Brain microvascular endothelial cell (primary cell): ENCODE data around the gene NOL9.
"Not testable (repeated sequence)": the region's sequence is repeated elsewhere in the genome, so short reads cannot be mapped to it uniquely, and the experiment has no call there.

Experiments
- DNase-seq: peaks from one replicate; pipeline ENCODE4 v3.0.0-alpha.2; 2020
- H3K27ac ChIP-seq: fragments of 250-450 bp; sonication (Bioruptor Pico); 2 replicates; pipeline ENCODE4 v1.5.1; 2020; ENCODE audit warnings: mild to moderate bottlenecking, moderate library complexity
- H3K27me3 ChIP-seq: fragments of 250-450 bp; sonication (Bioruptor Pico); replicated peaks from 2 replicates; pipeline ENCODE4 v1.5.1; 2020; ENCODE audit warnings: mild to moderate bottlenecking
- H3K36me3 ChIP-seq: fragments of 250-450 bp; sonication (Bioruptor Pico); replicated peaks from 2 replicates; pipeline ENCODE4 v1.5.1; 2020; ENCODE audit warnings: mild to moderate bottlenecking
- H3K4me3 ChIP-seq: 2 replicates; pipeline ENCODE4 v1.5.1; 2011; ENCODE audit warnings: low read depth, mild to moderate bottlenecking, control low read depth, low read length, moderate library complexity
- in situ Hi-C: cut with HindIII; loops from 2 replicates; pipeline ENCODE4 v1.10.0; 2017; ENCODE audit warnings: low sequenced_read_pairs, low pct_ligation_motif_present
- TF ChIP-seq, protein P1 (sequence below): IDR thresholded peaks from 2 replicates; pipeline ENCODE4 v1.5.1; 2011; ENCODE audit warnings: low read depth, mild to moderate bottlenecking, moderate library complexity, low read length, control low read depth, inconsistent platforms; ENCODE audit errors: missing control alignments

The NOL9 gene

DNA sequence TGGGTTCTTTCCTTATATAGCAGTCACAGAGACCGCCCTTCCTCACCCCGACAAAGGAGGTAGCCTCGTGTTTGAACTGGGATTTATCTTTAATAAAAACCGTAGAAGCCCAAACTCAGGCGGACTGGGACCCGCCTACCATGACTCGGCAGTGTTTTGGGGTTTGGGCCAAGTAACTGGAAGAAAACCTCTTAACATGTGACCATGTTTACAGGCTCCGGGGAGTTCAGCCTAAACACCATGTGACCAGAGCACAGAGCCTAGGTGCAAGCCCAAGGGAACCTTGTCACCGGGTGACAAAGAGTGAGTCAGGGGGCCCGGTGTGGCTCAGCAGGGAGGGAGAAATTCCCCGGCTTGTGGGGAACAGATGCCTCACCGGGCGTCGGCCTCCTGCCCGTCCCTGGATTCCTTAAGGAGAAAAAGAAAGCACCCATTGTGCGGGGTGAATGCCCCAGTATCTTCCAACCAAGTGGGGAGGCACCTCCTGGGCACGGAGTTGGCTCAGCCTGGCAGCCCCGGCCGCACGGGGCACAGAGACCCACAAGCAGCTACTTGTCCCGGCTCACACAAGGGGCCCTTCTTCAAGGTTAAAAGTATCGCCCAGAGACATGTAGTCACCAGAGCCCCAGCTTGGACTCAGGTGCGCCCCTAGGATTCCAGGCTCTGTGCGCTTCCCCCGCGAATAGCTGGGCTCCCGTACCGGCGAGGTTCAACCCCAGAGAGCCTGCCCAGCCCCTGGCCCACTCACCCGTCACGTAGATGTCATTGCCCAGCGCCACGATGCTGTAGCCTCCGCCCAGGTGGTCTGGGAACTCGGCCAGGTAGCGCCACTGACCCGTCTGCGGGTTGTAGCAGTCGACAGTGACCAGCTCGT lies 47.0 kb upstream of the NOL9 start:
- DNase-seq = peak; percentile 91
- in situ Hi-C loops = no loop called here
- peak overlapping the region; percentile 78 for H3K4me3 ChIP-seq
- TF ChIP-seq, protein P1, sequence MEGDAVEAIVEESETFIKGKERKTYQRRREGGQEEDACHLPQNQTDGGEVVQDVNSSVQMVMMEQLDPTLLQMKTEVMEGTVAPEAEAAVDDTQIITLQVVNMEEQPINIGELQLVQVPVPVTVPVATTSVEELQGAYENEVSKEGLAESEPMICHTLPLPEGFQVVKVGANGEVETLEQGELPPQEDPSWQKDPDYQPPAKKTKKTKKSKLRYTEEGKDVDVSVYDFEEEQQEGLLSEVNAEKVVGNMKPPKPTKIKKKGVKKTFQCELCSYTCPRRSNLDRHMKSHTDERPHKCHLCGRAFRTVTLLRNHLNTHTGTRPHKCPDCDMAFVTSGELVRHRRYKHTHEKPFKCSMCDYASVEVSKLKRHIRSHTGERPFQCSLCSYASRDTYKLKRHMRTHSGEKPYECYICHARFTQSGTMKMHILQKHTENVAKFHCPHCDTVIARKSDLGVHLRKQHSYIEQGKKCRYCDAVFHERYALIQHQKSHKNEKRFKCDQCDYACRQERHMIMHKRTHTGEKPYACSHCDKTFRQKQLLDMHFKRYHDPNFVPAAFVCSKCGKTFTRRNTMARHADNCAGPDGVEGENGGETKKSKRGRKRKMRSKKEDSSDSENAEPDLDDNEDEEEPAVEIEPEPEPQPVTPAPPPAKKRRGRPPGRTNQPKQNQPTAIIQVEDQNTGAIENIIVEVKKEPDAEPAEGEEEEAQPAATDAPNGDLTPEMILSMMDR = peak; percentile 10
- peaks cover 19% of the 10 kb centered on the region for H3K36me3 ChIP-seq
- no peaks in the 10 kb centered on the region for H3K27me3 ChIP-seq
- peak overlapping the region; percentile 95 for H3K27ac ChIP-seq

DNA sequence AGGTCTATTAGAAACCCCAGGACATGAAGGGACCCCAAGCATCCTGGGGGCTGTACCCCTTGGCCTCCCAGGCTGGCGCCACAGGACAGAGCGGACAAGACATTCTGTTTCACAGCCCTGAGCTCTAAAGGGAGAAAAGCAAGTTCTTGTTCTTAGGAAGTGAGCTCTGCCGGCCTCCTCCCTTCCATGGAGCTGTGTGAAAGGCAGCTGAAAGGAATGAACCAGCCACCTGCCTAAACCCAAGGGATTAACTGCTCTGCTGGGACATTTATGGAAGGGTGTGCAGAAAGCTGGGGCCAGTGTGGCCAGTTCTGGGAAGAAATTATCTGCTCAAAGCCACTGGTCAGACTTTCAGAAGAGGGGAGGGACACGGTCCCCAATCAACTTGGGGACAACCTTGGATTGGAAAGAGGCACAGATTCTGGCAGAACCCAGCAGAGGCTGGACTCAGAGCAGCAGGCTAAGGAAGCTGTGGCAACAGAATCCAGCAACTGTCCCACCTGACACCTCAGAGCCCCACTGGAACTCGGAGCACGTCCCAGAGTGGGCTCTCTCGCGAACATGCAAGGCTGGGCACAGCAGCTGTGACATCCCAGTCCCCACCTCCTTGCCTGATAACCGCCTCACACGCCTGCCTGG lies 46.2 kb upstream of the NOL9 start:
- in situ Hi-C loops = no loop called here
- Histone ChIP-seq H3K4me3 (peak overlapping the region; percentile 78), H3K27ac (peak overlapping the region; percentile 95), H3K36me3 (peaks cover 26% of the 10 kb centered on the region), H3K27me3 (no peaks in the 10 kb centered on the region)
- no peak for DNase-seq
- TF ChIP-seq, protein P1 = no peak

DNA sequence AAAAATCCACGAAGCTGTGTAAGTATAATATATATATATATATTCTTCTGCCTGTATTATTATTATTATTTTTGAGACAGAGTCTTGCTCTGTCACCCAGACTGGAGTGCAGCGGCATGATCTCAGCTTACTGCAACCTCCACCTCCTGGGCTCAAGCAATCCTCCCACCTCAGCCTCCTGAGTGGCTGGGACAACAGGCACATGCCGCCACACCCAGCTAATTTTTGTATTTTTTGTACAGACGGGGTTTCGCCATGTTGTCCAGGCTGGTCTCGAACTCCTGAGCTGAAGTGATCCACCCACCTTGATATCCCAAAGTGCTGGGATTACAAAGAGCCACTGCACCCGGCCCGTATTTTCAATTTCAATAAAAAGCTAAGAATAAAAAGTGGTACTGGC lies 45.7 kb upstream of the NOL9 start:
- H3K27ac ChIP-seq = peak overlapping the region; percentile 95
- in situ Hi-C loops = not testable (repeated sequence)

DNA sequence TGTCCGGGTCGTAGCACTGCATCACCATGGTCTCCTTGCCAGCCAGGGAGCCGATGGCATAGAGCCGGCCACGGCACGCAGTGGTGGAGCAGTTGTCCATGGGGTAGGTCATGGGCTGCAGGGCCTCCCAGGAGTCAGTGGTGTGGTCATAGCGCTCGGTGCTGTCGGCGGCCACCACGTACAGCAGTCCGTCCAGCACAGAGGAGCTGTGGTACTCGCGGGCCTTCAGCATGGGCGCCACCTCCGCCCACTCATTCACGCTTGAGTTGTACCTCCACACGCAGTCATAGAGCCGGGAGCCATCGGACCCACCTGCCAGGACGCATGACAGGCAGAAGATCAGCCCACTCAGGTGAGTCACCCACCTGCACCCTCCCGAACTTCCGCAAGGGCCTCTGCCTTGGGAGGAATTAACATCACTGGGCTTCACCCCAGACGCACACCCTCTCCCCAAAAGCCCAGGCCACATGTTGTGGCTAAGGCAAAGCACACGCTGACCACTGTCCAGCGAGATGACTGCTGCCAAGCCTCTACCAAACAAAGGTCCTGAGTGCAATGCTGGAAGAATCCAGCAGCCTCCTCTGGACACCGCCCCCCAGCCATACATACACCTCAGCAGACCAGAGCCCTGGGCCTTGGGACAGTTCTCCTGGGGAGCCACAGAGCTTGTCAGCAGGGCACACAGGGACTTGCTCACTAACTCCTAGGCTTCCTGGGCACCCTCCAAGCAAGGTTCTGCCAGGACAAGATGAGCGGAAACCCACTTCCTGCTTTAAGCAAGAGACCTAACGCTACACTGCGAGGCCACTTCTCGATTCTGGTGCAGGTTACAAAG lies 45.0 kb upstream of the NOL9 start:
- Histone ChIP-seq H3K4me3 (peak overlapping the region; percentile 30), H3K27ac (no peak overlapping the region), H3K36me3 (peaks cover 38% of the 10 kb centered on the region), H3K27me3 (no peaks in the 10 kb centered on the region)
- in situ Hi-C loops = no loop called here
- DNase-seq = no peak
- TF ChIP-seq, protein P1 = no peak

More for the DNA sequence above, 45.7 kb upstream of the NOL9 start:
- not testable (repeated sequence) for H3K27me3 ChIP-seq, DNase-seq
- peaks cover 31% of the 10 kb centered on the region for H3K36me3 ChIP-seq
- peak overlapping the region; percentile 78 for H3K4me3 ChIP-seq

DNA sequence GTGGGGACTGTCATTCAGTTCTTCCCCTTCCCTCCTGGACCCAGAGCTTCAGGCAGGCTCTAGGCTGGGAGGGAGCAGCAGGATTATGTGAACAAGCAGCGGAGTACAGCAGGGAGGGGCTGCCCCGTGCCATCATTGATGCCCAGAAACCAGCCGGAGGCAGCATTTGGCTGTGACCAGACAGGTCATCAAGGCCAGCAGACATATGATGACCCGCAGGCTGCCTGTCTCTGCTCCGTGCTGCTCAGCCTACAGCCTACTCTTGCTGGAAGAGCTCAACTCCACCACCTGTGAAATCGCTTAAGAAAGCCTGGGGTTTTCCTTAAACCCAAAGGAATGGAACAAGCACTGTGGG lies 43.4 kb upstream of the NOL9 start:
- Histone ChIP-seq H3K27me3 (no peaks in the 10 kb centered on the region), H3K27ac (no peak overlapping the region), H3K36me3 (peaks cover 54% of the 10 kb centered on the region), H3K4me3 (no peak overlapping the region)
- in situ Hi-C loops = no loop called here
- TF ChIP-seq, protein P1 = no peak
- DNase-seq = no peak
